HEK293 (cell line): ENCODE measurements around the gene ZSWIM7.

Experiments
- CTCF ChIA-PET: fragments of 350-600 bp; formaldehyde crosslinking; extraction: SDS; loops from one replicate; lab custom pipeline; 2021; ENCODE audit warnings: antibody characterized with exemption; lab: Yijun Ruan, JAX
- POLR2A ChIA-PET: fragments of 300-600 bp; formaldehyde crosslinking; extraction: SDS; loops from one replicate; lab custom pipeline; 2020; ENCODE audit warnings: antibody characterized with exemption, inconsistent platforms; lab: Yijun Ruan, JAX
- H3K27ac ChIP-seq: fragments of 200-500 bp; sonication (Bioruptor generic); 2 replicates; pipeline ENCODE4 v1.5.1; 2014; ENCODE audit warnings: low read depth, low read length, control low read depth, inconsistent platforms; ENCODE audit errors: extremely low read depth
- H3K36me3 ChIP-seq, 2 experiments: fragments of 200-500 bp in 1 of 2; sonication (Bioruptor generic) in 1 of 2; 1 replicate in 1 of 2; 2 replicates in 1 of 2; pipeline ENCODE4 v1.5.1; 2014 to 2017; ENCODE audit warnings: inconsistent platforms in 2 of 2, low read length in 2 of 2; ENCODE audit not compliant: control insufficient read depth in 2 of 2, insufficient read depth in 1 of 2
- H3K4me1 ChIP-seq: fragments of 200-500 bp; sonication (Bioruptor generic); 2 replicates; pipeline ENCODE4 v1.5.1; 2014; ENCODE audit warnings: mild to moderate bottlenecking, low read length, inconsistent platforms; ENCODE audit not compliant: control insufficient read depth, insufficient read depth
- H3K4me3 ChIP-seq: 2 replicates; pipeline ENCODE4 v1.5.1; 2011; ENCODE audit warnings: low read depth, mild to moderate bottlenecking, control low read depth, low read length, moderate library complexity
- H3K9me3 ChIP-seq: fragments of 200-500 bp; sonication (Bioruptor generic); 2 replicates; pipeline ENCODE4 v1.5.1; 2014; ENCODE audit warnings: low read depth, low read length, inconsistent platforms; ENCODE audit not compliant: control insufficient read depth, insufficient read depth
- GLI4 ChIP-seq: fragments of 450-650 bp; formaldehyde crosslinking; IDR thresholded peaks from 2 replicates; pipeline ENCODE4 v1.5.1; 2016; ENCODE audit warnings: missing biosample characterization, missing genetic modification characterization
- HOXA7 ChIP-seq: sonication (generic); formaldehyde crosslinking; IDR thresholded peaks from 2 replicates; pipeline ENCODE4 v1.8.1; 2022; ENCODE audit warnings: missing genetic modification reagents, borderline replicate concordance
- KLF8 ChIP-seq: fragments of 450-650 bp; formaldehyde crosslinking; IDR thresholded peaks from 2 replicates; pipeline ENCODE4 v1.5.1; 2016; ENCODE audit warnings: missing biosample characterization, missing genetic modification characterization
- MEIS1 ChIP-seq: sonication (generic); formaldehyde crosslinking; IDR thresholded peaks from 2 replicates; pipeline ENCODE4 v1.8.1; 2022; ENCODE audit warnings: missing genetic modification reagents, mild to moderate bottlenecking, borderline replicate concordance
- SETDB1 ChIP-seq: IDR thresholded peaks from one replicate; pipeline ENCODE4 v1.6.1; 2017; ENCODE audit warnings: mild to moderate bottlenecking, low read length, moderate library complexity, mixed read lengths; ENCODE audit not compliant: insufficient read length
- SP2 ChIP-seq: fragments of 450-650 bp; formaldehyde crosslinking; IDR thresholded peaks from 2 replicates; pipeline ENCODE4 v1.5.1; 2016; ENCODE audit warnings: missing biosample characterization, missing genetic modification characterization
- TRIM28 ChIP-seq: IDR thresholded peaks from 2 replicates; pipeline ENCODE4 v1.6.1; 2011; ENCODE audit warnings: low read length, control low read depth, borderline replicate concordance
- ZBTB44 ChIP-seq: fragments of 450-650 bp; IDR thresholded peaks from 2 replicates; pipeline ENCODE4 v1.5.1; 2018; ENCODE audit warnings: missing biosample characterization, mild to moderate bottlenecking, missing genetic modification characterization
- ZFP69B ChIP-seq: fragments of 450-650 bp; formaldehyde crosslinking; IDR thresholded peaks from 2 replicates; pipeline ENCODE4 v1.5.1; 2016; ENCODE audit warnings: missing biosample characterization, missing genetic modification characterization
- ZNF10 ChIP-seq: fragments of 450-650 bp; formaldehyde crosslinking; IDR thresholded peaks from 2 replicates; pipeline ENCODE4 v1.5.1; 2017; ENCODE audit warnings: missing biosample characterization, missing genetic modification characterization
- ZNF121 ChIP-seq: fragments of 450-650 bp; formaldehyde crosslinking; IDR thresholded peaks from 2 replicates; pipeline ENCODE4 v1.5.1; 2016; ENCODE audit warnings: missing biosample characterization, missing genetic modification characterization
- ZNF16 ChIP-seq: fragments of 450-650 bp; formaldehyde crosslinking; IDR thresholded peaks from 2 replicates; pipeline ENCODE4 v1.5.1; 2016; ENCODE audit warnings: low read depth, missing biosample characterization, missing genetic modification characterization
- ZNF174 ChIP-seq: fragments of 450-650 bp; formaldehyde crosslinking; IDR thresholded peaks from 2 replicates; pipeline ENCODE4 v1.5.0; 2017; ENCODE audit warnings: missing biosample characterization, mild to moderate bottlenecking, missing genetic modification characterization
- ZNF214 ChIP-seq: fragments of 450-650 bp; formaldehyde crosslinking; IDR thresholded peaks from 2 replicates; pipeline ENCODE4 v1.5.1; 2017; ENCODE audit warnings: missing biosample characterization, mild to moderate bottlenecking, missing genetic modification characterization, borderline replicate concordance
- ZNF221 ChIP-seq: fragments of 450-650 bp; formaldehyde crosslinking; IDR thresholded peaks from 2 replicates; pipeline ENCODE4 v1.5.1; 2017; ENCODE audit warnings: missing biosample characterization, missing genetic modification characterization, borderline replicate concordance
- ZNF24 ChIP-seq: fragments of 450-650 bp; formaldehyde crosslinking; IDR thresholded peaks from 2 replicates; pipeline ENCODE4 v1.5.1; 2016; ENCODE audit warnings: missing biosample characterization, missing genetic modification characterization
- ZNF292 ChIP-seq: fragments of 450-650 bp; formaldehyde crosslinking; IDR thresholded peaks from 2 replicates; pipeline ENCODE4 v1.5.1; 2016; ENCODE audit warnings: low read depth, missing biosample characterization, missing genetic modification characterization, borderline replicate concordance
- ZNF341 ChIP-seq: fragments of 450-650 bp; formaldehyde crosslinking; IDR thresholded peaks from 2 replicates; pipeline ENCODE4; 2016; ENCODE audit warnings: low read depth, missing biosample characterization, missing genetic modification characterization
- ZNF398 ChIP-seq: fragments of 450-650 bp; formaldehyde crosslinking; IDR thresholded peaks from 2 replicates; pipeline ENCODE4 v1.5.1; 2017; ENCODE audit warnings: missing biosample characterization, missing genetic modification characterization
- ZNF416 ChIP-seq: fragments of 450-650 bp; formaldehyde crosslinking; IDR thresholded peaks from 2 replicates; pipeline ENCODE4 v1.5.1; 2016; ENCODE audit warnings: missing biosample characterization, missing genetic modification characterization
- ZNF488 ChIP-seq: fragments of 450-650 bp; formaldehyde crosslinking; IDR thresholded peaks from 2 replicates; pipeline ENCODE4 v1.5.1; 2016; ENCODE audit warnings: missing biosample characterization, missing genetic modification characterization
- ZNF654 ChIP-seq: fragments of 450-650 bp; formaldehyde crosslinking; IDR thresholded peaks from 2 replicates; pipeline ENCODE4 v1.5.1; 2016; ENCODE audit warnings: low read depth, missing biosample characterization, missing genetic modification characterization
- ZNF658 ChIP-seq: fragments of 450-650 bp; formaldehyde crosslinking; IDR thresholded peaks from 2 replicates; pipeline ENCODE4; 2016; ENCODE audit warnings: missing biosample characterization, missing genetic modification characterization
- ZNF660 ChIP-seq: fragments of 450-650 bp; IDR thresholded peaks from 2 replicates; pipeline ENCODE4 v1.5.1; 2018; ENCODE audit warnings: missing biosample characterization, mild to moderate bottlenecking, missing genetic modification characterization
- ZNF670 ChIP-seq: fragments of 450-650 bp; formaldehyde crosslinking; IDR thresholded peaks from 2 replicates; pipeline ENCODE4 v1.5.1; 2016; ENCODE audit warnings: missing biosample characterization, missing genetic modification characterization, low read depth
- ZNF747 ChIP-seq: fragments of 450-650 bp; formaldehyde crosslinking; IDR thresholded peaks from 2 replicates; pipeline ENCODE4 v1.5.1; 2016; ENCODE audit warnings: missing biosample characterization, missing genetic modification characterization
- ZNF791 ChIP-seq: fragments of 450-650 bp; formaldehyde crosslinking; IDR thresholded peaks from 2 replicates; pipeline ENCODE4 v1.5.1; 2016; ENCODE audit warnings: missing biosample characterization, missing genetic modification characterization

The ZSWIM7 gene

GRCh38 chr17:15996322-15996721 lies 3.2 kb downstream of the ZSWIM7 start:
- H3K36me3 ChIP-seq = peaks cover 24 to 37% of the 10 kb centered on the region in 2 experiments

GRCh38 chr17:15981646-15982580 lies 17.6 kb downstream of the ZSWIM7 start:
- CTCF ChIA-PET = no interaction called here
- POLR2A ChIA-PET = no interaction called here
- Histone ChIP-seq H3K9me3 (no peaks in the 10 kb centered on the region), H3K36me3 (peaks cover 39 to 84% of the 10 kb centered on the region in 2 experiments), H3K4me1 (no peaks in the 10 kb centered on the region), H3K27ac (no peak overlapping the region), H3K4me3 (no peak overlapping the region)
- TF ChIP-seq ZNF341 (no peak), ZNF174 (no peak), ZNF658 (no peak), ZNF16 (no peak), MEIS1 (CRISPR knock-in tag) (no peak), ZBTB44 (tag by site-specific recombination) (no peak), ZNF221 (tag by site-specific recombination) (no peak), ZNF121 (tag by site-specific recombination) (no peak), SP2 (tag by site-specific recombination) (no peak), HOXA7 (CRISPR knock-in tag) (no peak), TRIM28 (no peak), ZNF670 (no peak)

More at GRCh38 chr17:15996322-15996721, 3.2 kb downstream of the ZSWIM7 start:
- Histone ChIP-seq H3K4me3 (no peak overlapping the region), H3K27ac (no peak overlapping the region), H3K4me1 (no peaks in the 10 kb centered on the region), H3K9me3 (no peaks in the 10 kb centered on the region)
- ChIA-PET POLR2A (no interaction called here), CTCF (interaction anchor here (0.8 to 3.7 kb wide), 4 partner anchors 11 to 168 kb away, joined by 3 to 36 read pairs (median 4); partner anchors contain the start of gene ADORA2B)
- TF ChIP-seq ZNF416 (tag by site-specific recombination) = no peak
- TF ChIP-seq GLI4 (tag by site-specific recombination) = no peak
- no peak for TF ChIP-seq SETDB1
- TF ChIP-seq ZNF654 (tag by site-specific recombination) = no peak
- TF ChIP-seq ZFP69B (tag by site-specific recombination) = no peak
- TF ChIP-seq ZNF791 (tag by site-specific recombination) = no peak
- TF ChIP-seq ZNF292 (tag by site-specific recombination) = no peak
- TF ChIP-seq ZNF214 (tag by site-specific recombination) = no peak
- TF ChIP-seq ZNF24 (tag by site-specific recombination) = no peak
- no peak for TF ChIP-seq ZNF488 (tag by site-specific recombination)
- TF ChIP-seq KLF8 (tag by site-specific recombination) = no peak
- no peak for TF ChIP-seq ZNF660
- no peak for TF ChIP-seq ZNF747 (tag by site-specific recombination)
- no peak for TF ChIP-seq ZNF10 (tag by site-specific recombination)
- TF ChIP-seq ZNF398 (tag by site-specific recombination) = no peak
